Measurements from ENCODE around the gene PTPDC1. TPM values are rescaled to one million over a fixed set of nuclear protein-coding genes. Genes with fewer than 3 reads are reported as not detected.

PTPDC1 gene
- total RNA-seq, 1 experiment from 2014 or later: 5.4 TPM

GRCh38 chr9:94140791-94141790 lies 56.8 kb downstream of the PTPDC1 start:
- Histone ChIP-seq H3K4me3 (ENCODE audit: low read length) (no peak overlapping the region), H3K9ac (ENCODE audit: low read length) (no peak overlapping the region), H3K9me2 (replicated peaks; ENCODE audit: low read length) (no peaks in the 10 kb centered on the region), H3K36me3 (ENCODE audit: low read depth, low read length) (no peaks in the 10 kb centered on the region), H3K79me2 (ENCODE audit: low read length) (no peaks in the 10 kb centered on the region), H3K4me2 (ENCODE audit: low read length) (peak overlapping the region; percentile 98), H4K20me1 (ENCODE audit: low read length) (no peaks in the 10 kb centered on the region), H3K27ac (ENCODE audit: low read length) (peak overlapping the region; percentile 98), H3K4me1 (ENCODE audit: insufficient read depth, low read length) (peaks cover 27% of the 10 kb centered on the region), H3K27me3 (ENCODE audit: low read length) (no peaks in the 10 kb centered on the region), H3K9me3 (ENCODE audit: low read length) (no peaks in the 10 kb centered on the region), H3F3A (ENCODE audit: low read length, unreplicated experiment) (peaks cover 7% of the 10 kb centered on the region), H2AFZ (ENCODE audit: low read length) (peak overlapping the region; percentile 80; the same call in 1 of the 2 replicates)
- POLR2A ChIA-PET (ENCODE audit: unreplicated experiment): no interaction called here
- peak; percentile 1 for DNase-seq
- no TSS peak for BruUV-seq (replicated peaks)
- CTCF ChIA-PET: no interaction called here
- intact Hi-C loops (cut with micrococcal nuclease): loop anchor here (2.0 kb wide), 1 partner anchor 26 kb away; no protein-coding TSS in a partner anchor
- ATAC-seq: no peak
- TF ChIP-seq, protein P1, sequence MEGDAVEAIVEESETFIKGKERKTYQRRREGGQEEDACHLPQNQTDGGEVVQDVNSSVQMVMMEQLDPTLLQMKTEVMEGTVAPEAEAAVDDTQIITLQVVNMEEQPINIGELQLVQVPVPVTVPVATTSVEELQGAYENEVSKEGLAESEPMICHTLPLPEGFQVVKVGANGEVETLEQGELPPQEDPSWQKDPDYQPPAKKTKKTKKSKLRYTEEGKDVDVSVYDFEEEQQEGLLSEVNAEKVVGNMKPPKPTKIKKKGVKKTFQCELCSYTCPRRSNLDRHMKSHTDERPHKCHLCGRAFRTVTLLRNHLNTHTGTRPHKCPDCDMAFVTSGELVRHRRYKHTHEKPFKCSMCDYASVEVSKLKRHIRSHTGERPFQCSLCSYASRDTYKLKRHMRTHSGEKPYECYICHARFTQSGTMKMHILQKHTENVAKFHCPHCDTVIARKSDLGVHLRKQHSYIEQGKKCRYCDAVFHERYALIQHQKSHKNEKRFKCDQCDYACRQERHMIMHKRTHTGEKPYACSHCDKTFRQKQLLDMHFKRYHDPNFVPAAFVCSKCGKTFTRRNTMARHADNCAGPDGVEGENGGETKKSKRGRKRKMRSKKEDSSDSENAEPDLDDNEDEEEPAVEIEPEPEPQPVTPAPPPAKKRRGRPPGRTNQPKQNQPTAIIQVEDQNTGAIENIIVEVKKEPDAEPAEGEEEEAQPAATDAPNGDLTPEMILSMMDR (conservative IDR thresholded peaks at IDR 0.05; ENCODE audit: low read depth, low read length): no peak
- TF ChIP-seq EZH2 (IDR thresholded peaks at IDR 0.05; ENCODE audit: low read length, unreplicated experiment): no peak
- TF ChIP-seq EZH2phosphoT487 (IDR thresholded peaks at IDR 0.05; ENCODE audit: borderline replicate concordance, low read length): no peak

DNA sequence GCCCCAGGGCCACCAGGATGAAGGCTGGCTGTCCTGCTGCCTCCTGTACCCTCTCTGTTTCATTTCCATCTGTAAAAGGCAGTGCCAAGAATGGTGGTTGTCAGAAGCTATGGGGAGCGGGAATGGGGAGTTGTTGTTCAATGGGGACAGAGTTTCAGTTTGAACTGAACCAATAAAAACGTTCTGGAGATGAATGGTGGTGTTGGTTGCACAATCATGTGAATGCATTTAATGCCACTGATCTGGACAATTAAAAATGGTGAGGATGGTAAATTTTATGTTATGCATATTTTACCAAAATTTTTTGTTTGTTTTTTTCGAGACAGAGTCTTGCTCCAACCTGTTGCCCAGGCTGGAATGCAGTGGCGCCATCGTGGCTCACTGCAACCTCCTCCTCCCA lies 58.1 kb downstream of the PTPDC1 start:
- no TSS peak for BruUV-seq (replicated peaks)
- intact Hi-C loops (cut with micrococcal nuclease): no loop called here
- H3K4me3 ChIP-seq (ENCODE audit: low read length): no peak overlapping the region
- no peaks in the 10 kb centered on the region for H3K9me2 ChIP-seq (replicated peaks; ENCODE audit: low read length)
- no peak overlapping the region for H3K27ac ChIP-seq (ENCODE audit: low read length)
- ChIA-PET POLR2A (ENCODE audit: unreplicated experiment) (no interaction called here), CTCF (no interaction called here)
- no peaks in the 10 kb centered on the region for H3K27me3 ChIP-seq (ENCODE audit: low read length)
- peaks cover 27% of the 10 kb centered on the region for H3K4me1 ChIP-seq (ENCODE audit: insufficient read depth, low read length)
- peaks cover 7% of the 10 kb centered on the region for H3F3A ChIP-seq (ENCODE audit: low read length, unreplicated experiment)
- no peaks in the 10 kb centered on the region for H4K20me1 ChIP-seq (ENCODE audit: low read length)
- TF ChIP-seq EZH2 (IDR thresholded peaks at IDR 0.05; ENCODE audit: low read length, unreplicated experiment): no peak
- H3K9ac ChIP-seq (ENCODE audit: low read length): no peak overlapping the region
- H3K9me3 ChIP-seq (ENCODE audit: low read length): no peaks in the 10 kb centered on the region
- DNase-seq: no peak
- no peaks in the 10 kb centered on the region for H3K36me3 ChIP-seq (ENCODE audit: low read depth, low read length)
- H2AFZ ChIP-seq (ENCODE audit: low read length): no peak overlapping the region
- H3K79me2 ChIP-seq (ENCODE audit: low read length): no peaks in the 10 kb centered on the region
- no peak for ATAC-seq
- H3K4me2 ChIP-seq (ENCODE audit: low read length): no peak overlapping the region

DNA sequence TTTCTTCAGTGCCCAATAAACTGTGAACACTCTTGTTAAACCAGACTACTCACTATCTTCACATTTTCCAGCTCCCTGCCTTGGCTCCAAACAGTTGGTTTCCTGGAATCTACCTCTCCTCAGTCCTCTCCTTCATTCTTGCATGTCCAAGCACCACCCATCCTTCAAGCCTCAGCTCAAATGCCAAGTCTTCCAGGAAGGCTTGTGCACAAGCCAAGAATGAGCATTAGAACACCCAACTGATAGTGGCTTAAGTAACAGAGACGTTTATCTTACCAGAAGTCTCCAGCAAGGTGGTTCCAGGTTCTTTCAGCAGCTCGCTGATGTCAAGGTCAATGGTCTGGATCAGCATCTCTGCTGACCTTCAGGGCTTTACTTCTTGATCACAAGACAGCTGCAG lies 60.1 kb downstream of the PTPDC1 start:
- H3K9me2 ChIP-seq (replicated peaks; ENCODE audit: low read length): no peaks in the 10 kb centered on the region
- H3F3A ChIP-seq (ENCODE audit: low read length, unreplicated experiment): peaks cover 7% of the 10 kb centered on the region
- TF ChIP-seq EZH2phosphoT487 (IDR thresholded peaks at IDR 0.05; ENCODE audit: borderline replicate concordance, low read length) (no peak), EZH2 (IDR thresholded peaks at IDR 0.05; ENCODE audit: low read length, unreplicated experiment) (no peak)
- TF ChIP-seq, protein P1 (conservative IDR thresholded peaks at IDR 0.05; ENCODE audit: low read depth, low read length): no peak
- intact Hi-C loops (cut with micrococcal nuclease): no loop called here
- no TSS peak for BruUV-seq (replicated peaks)
- H3K36me3 ChIP-seq (ENCODE audit: low read depth, low read length): no peaks in the 10 kb centered on the region
- ATAC-seq (no peak), DNase-seq (no peak)
- no peaks in the 10 kb centered on the region for H3K9me3 ChIP-seq (ENCODE audit: low read length)
- H3K9ac ChIP-seq (ENCODE audit: low read length): no peak overlapping the region
- no peak overlapping the region for H2AFZ ChIP-seq (ENCODE audit: low read length)
- CTCF ChIA-PET: no interaction called here
- no peak overlapping the region for H3K4me2 ChIP-seq (ENCODE audit: low read length)
- POLR2A ChIA-PET (ENCODE audit: unreplicated experiment): interaction anchor here (0.9 kb wide), 1 partner anchor 13 kb away, joined by 5 read pairs; no protein-coding TSS in a partner anchor
- no peak overlapping the region for H3K4me3 ChIP-seq (ENCODE audit: low read length)
- H3K27ac ChIP-seq (ENCODE audit: low read length): no peak overlapping the region
- H3K4me1 ChIP-seq (ENCODE audit: insufficient read depth, low read length): peaks cover 21% of the 10 kb centered on the region
- H3K27me3 ChIP-seq (ENCODE audit: low read length): no peaks in the 10 kb centered on the region
- H3K79me2 ChIP-seq (ENCODE audit: low read length): no peaks in the 10 kb centered on the region
- H4K20me1 ChIP-seq (ENCODE audit: low read length): no peaks in the 10 kb centered on the region
